MM.1S (cell line): ENCODE measurements around the gene LYSMD4.

Source experiments
- DNase-seq: peaks from one replicate; pipeline ENCODE4 v3.0.0-alpha.2; 2015
- H2AFZ ChIP-seq: fragments of 300-600 bp; sonication (generic); 2 replicates; pipeline ENCODE4 v1.6.0; 2016; ENCODE audit warnings: antibody characterized with exemption, low read length
- H3F3A ChIP-seq: fragments of 300-600 bp; sonication (generic); 2 replicates; pipeline ENCODE4 v1.6.1; 2016; ENCODE audit warnings: mild to moderate bottlenecking, antibody characterized with exemption, low read length, moderate library complexity, mixed read lengths; ENCODE audit not compliant: insufficient read depth
- H3K27ac ChIP-seq: fragments of 300-600 bp; sonication (generic); 2 replicates; pipeline ENCODE4 v1.5.1; 2016; ENCODE audit warnings: mild to moderate bottlenecking, low read length
- H3K27me3 ChIP-seq: fragments of 300-600 bp; sonication (generic); replicated peaks from 2 replicates; pipeline ENCODE4 v1.6.0; 2016; ENCODE audit warnings: low read length; ENCODE audit not compliant: insufficient read depth
- H3K36me3 ChIP-seq: fragments of 300-600 bp; sonication (generic); replicated peaks from 2 replicates; pipeline ENCODE4 v1.6.1; 2016; ENCODE audit warnings: mild to moderate bottlenecking, low read length, mixed read lengths; ENCODE audit not compliant: insufficient read depth
- H3K4me1 ChIP-seq: fragments of 300-600 bp; sonication (generic); 2 replicates; pipeline ENCODE4 v1.6.1; 2016; ENCODE audit warnings: low read length, mixed read lengths
- H3K4me2 ChIP-seq: fragments of 300-600 bp; sonication (generic); 2 replicates; pipeline ENCODE4 v1.6.0; 2016; ENCODE audit warnings: low read depth, low read length
- H3K4me3 ChIP-seq: fragments of 300-600 bp; sonication (generic); 2 replicates; pipeline ENCODE4 v1.5.1; 2016; ENCODE audit warnings: low read length, mixed read lengths
- H3K79me2 ChIP-seq: fragments of 300-600 bp; sonication (generic); 2 replicates; pipeline ENCODE4 v1.6.1; 2016; ENCODE audit warnings: mixed run types, low read length, mixed read lengths
- H3K9ac ChIP-seq: fragments of 300-600 bp; sonication (generic); 2 replicates; pipeline ENCODE4 v1.6.1; 2016; ENCODE audit warnings: low read length, mixed read lengths
- H3K9me2 ChIP-seq: fragments of 300-600 bp; sonication (generic); replicated peaks from 2 replicates; pipeline ENCODE4 v1.6.1; 2016; ENCODE audit warnings: mild to moderate bottlenecking, low read length, mixed read lengths; ENCODE audit not compliant: insufficient read depth
- H3K9me3 ChIP-seq: fragments of 300-600 bp; sonication (generic); replicated peaks from 2 replicates; pipeline ENCODE4 v1.6.1; 2016; ENCODE audit warnings: mild to moderate bottlenecking, low read length, mixed read lengths; ENCODE audit not compliant: insufficient read depth
- H4K20me1 ChIP-seq: fragments of 300-600 bp; sonication (generic); 2 replicates; pipeline ENCODE4 v1.6.1; 2016; ENCODE audit warnings: mild to moderate bottlenecking, low read length, moderate library complexity, mixed read lengths; ENCODE audit not compliant: insufficient read depth
- EZH2 ChIP-seq: fragments of 300-600 bp; sonication (generic); optimal IDR thresholded peaks from 2 replicates; pipeline ENCODE3; 2017; ENCODE audit warnings: low read depth, mild to moderate bottlenecking, antibody characterized with exemption, low read length, mixed read lengths
- EZH2phosphoT487 ChIP-seq: fragments of 300-600 bp; sonication (generic); IDR thresholded peaks from 2 replicates; pipeline ENCODE4 v1.6.1; 2018; ENCODE audit warnings: antibody characterized with exemption, low read length
- TF ChIP-seq, protein P1 (sequence below): fragments of 300-600 bp; sonication (generic); IDR thresholded peaks from 2 replicates; pipeline ENCODE4 v1.5.1; 2016; ENCODE audit warnings: antibody characterized with exemption, low read length, mixed read lengths

LYSMD4 gene

DNA sequence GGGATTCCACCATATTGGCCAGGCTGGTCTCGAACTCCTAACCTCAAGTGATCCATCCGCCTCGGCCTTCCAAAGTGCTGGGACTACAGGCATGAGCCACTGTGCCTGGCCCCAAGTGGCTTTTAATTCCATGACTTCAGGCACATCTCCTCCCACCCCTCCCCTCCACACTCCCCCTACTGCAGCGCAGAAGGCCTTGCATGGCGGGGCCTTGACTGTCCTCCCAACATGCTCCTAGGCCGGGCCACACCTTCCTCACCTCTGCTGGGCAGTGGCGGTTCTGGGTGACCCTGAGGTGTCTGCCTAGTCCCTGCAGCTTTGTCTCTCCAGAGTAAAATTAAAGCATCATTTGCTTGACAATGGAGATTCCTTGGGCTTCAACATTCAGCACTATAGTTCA lies 6.9 kb downstream of the LYSMD4 start:
- no peak overlapping the region for H3K27ac ChIP-seq
- TF ChIP-seq, protein P1, sequence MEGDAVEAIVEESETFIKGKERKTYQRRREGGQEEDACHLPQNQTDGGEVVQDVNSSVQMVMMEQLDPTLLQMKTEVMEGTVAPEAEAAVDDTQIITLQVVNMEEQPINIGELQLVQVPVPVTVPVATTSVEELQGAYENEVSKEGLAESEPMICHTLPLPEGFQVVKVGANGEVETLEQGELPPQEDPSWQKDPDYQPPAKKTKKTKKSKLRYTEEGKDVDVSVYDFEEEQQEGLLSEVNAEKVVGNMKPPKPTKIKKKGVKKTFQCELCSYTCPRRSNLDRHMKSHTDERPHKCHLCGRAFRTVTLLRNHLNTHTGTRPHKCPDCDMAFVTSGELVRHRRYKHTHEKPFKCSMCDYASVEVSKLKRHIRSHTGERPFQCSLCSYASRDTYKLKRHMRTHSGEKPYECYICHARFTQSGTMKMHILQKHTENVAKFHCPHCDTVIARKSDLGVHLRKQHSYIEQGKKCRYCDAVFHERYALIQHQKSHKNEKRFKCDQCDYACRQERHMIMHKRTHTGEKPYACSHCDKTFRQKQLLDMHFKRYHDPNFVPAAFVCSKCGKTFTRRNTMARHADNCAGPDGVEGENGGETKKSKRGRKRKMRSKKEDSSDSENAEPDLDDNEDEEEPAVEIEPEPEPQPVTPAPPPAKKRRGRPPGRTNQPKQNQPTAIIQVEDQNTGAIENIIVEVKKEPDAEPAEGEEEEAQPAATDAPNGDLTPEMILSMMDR = no peak
- no peak for TF ChIP-seq EZH2
- H2AFZ ChIP-seq = no peak overlapping the region
- H3F3A ChIP-seq = no peaks in the 10 kb centered on the region
- H3K4me2 ChIP-seq = no peak overlapping the region
- H3K27me3 ChIP-seq = no peaks in the 10 kb centered on the region
- no peaks in the 10 kb centered on the region for H4K20me1 ChIP-seq
- no peaks in the 10 kb centered on the region for H3K79me2 ChIP-seq
- no peaks in the 10 kb centered on the region for H3K36me3 ChIP-seq
- H3K9me2 ChIP-seq = no peaks in the 10 kb centered on the region
- no peak for DNase-seq
- H3K4me1 ChIP-seq = no peaks in the 10 kb centered on the region
- no peak overlapping the region for H3K9ac ChIP-seq
- no peak overlapping the region for H3K4me3 ChIP-seq
- H3K9me3 ChIP-seq = no peaks in the 10 kb centered on the region

DNA sequence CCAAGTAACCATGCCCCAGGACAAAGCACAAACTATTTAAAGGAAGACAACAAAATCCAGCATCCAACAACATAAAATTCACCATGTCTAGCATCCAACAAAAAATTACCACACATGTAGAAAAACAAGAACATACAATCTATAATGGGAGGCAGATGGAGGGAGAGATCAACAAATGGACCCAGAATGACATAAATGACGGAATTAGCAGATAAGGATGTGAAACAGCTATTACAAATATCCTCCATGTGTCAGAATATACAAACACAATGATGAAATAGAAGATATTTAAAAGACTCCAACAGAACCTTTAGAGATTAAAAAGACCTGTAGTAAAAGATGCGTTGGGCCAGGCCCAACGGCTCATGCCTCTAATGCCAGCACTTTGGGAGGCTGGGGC lies 10.8 kb downstream of the LYSMD4 start:
- H2AFZ ChIP-seq = no peak overlapping the region
- no peak for TF ChIP-seq EZH2
- TF ChIP-seq, protein P1 = no peak
- no peak for TF ChIP-seq EZH2phosphoT487
- no peak overlapping the region for H3K27ac ChIP-seq
- no peak overlapping the region for H3K4me2 ChIP-seq
- no peaks in the 10 kb centered on the region for H3K36me3 ChIP-seq
- no peak for DNase-seq
- H3F3A ChIP-seq = peaks cover 18% of the 10 kb centered on the region
- H4K20me1 ChIP-seq = no peaks in the 10 kb centered on the region
- peaks cover 19% of the 10 kb centered on the region for H3K4me1 ChIP-seq
- H3K27me3 ChIP-seq = no peaks in the 10 kb centered on the region
- H3K9me2 ChIP-seq = no peaks in the 10 kb centered on the region
- H3K79me2 ChIP-seq = no peaks in the 10 kb centered on the region
- H3K9ac ChIP-seq = no peak overlapping the region
- H3K9me3 ChIP-seq = no peaks in the 10 kb centered on the region
- H3K4me3 ChIP-seq = no peak overlapping the region

DNA sequence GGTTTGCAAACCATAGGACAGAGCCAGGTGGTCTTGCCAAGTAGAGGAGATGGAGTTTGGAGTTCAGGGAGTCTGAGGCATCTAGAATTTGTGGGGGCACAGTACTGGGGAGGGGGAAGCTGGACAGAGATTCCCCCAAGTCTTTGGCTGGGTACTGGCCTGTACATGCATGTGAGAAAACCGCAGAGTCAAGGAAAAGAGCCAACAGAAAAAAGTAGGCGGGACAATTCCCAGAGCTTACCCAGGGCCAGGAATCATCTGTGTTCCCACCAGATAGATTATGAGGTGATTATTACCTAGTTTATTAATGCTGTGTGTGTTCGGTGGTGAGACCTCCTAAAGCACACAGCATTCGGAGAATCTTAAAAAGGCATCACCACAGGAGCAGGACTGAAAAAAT lies 11.3 kb downstream of the LYSMD4 start:
- Histone ChIP-seq H3K9ac (no peak overlapping the region), H3K79me2 (no peaks in the 10 kb centered on the region), H3K27ac (no peak overlapping the region)

More for the DNA sequence above, 11.3 kb downstream of the LYSMD4 start:
- no peak for TF ChIP-seq EZH2phosphoT487
- TF ChIP-seq, protein P1 = no peak
- no peak for TF ChIP-seq EZH2
- Histone ChIP-seq H3K9me2 (no peaks in the 10 kb centered on the region), H3K4me3 (no peak overlapping the region), H3K4me1 (peaks cover 19% of the 10 kb centered on the region), H3K4me2 (no peak overlapping the region), H3K9me3 (no peaks in the 10 kb centered on the region), H2AFZ (no peak overlapping the region), H3K36me3 (no peaks in the 10 kb centered on the region), H4K20me1 (no peaks in the 10 kb centered on the region), H3F3A (peaks cover 18% of the 10 kb centered on the region), H3K27me3 (no peaks in the 10 kb centered on the region)
- no peak for DNase-seq
